Endothelial cell of umbilical vein (primary cell): Measurements from ENCODE around the gene ADGRB2. TPM values are rescaled to one million over a fixed set of nuclear protein-coding genes. Genes with fewer than 3 reads are reported as not detected.

Experiments used
- BruUV-seq: library from RNA; stranded (reverse); fragments of 400-500 nt; replicated peaks from 2 replicates; lab custom pipeline; 2021; lab: Mats Ljungman, UMichigan
- CTCF ChIA-PET: fragments of 300-600, 350-600 bp; sonication (Branson Sonifier 250); formaldehyde crosslinking; loops from one replicate; lab custom pipeline; 2021; ENCODE audit warnings: antibody characterized with exemption, inconsistent platforms; lab: Charles Lee
- POLR2A ChIA-PET: fragments of 300-600, 350-600 bp; sonication (Branson Sonifier 250); formaldehyde crosslinking; loops from one replicate; lab custom pipeline; 2021; ENCODE audit warnings: antibody characterized with exemption, inconsistent platforms; lab: Charles Lee
- DNase-seq: peaks from one replicate; pipeline ENCODE4 v3.0.0-alpha.2; 2011; ENCODE audit warnings: low read depth, low spot score
- FAIRE-seq: peaks from 2 replicates; lab custom pipeline; 2011; peaks lifted over from hg19 to GRCh38; lab: Jason Lieb, UNC
- H2AFZ ChIP-seq: 2 replicates; pipeline ENCODE4 v1.6.0; 2012; ENCODE audit warnings: low read depth, low read length, control low read depth, inconsistent platforms
- H3K27ac ChIP-seq: 2 replicates; pipeline ENCODE4 v1.5.1; 2011; ENCODE audit warnings: low read depth, mild to moderate bottlenecking, control low read depth, low read length, moderate library complexity; ENCODE audit not compliant: insufficient read depth
- H3K27me3 ChIP-seq, 2 experiments: 2 replicates each; pipeline versions ENCODE4 v1.6.0 to v1.6.1; 2011; ENCODE audit warnings: low read length in 2 of 2, mixed read lengths in 1 of 2; ENCODE audit not compliant: control insufficient read depth in 2 of 2, insufficient read depth in 2 of 2
- H3K36me3 ChIP-seq, 2 experiments: 2 replicates in 1 of 2; 3 replicates in 1 of 2; pipeline ENCODE4 v1.5.1; 2011; ENCODE audit warnings: low read length in 2 of 2, mild to moderate bottlenecking in 1 of 2, moderate library complexity in 1 of 2; ENCODE audit not compliant: control insufficient read depth in 2 of 2, insufficient read depth in 2 of 2; ENCODE audit errors: extremely low read depth in 1 of 2
- H3K4me1 ChIP-seq: 3 replicates; pipeline ENCODE4 v1.5.1; 2011; ENCODE audit warnings: mild to moderate bottlenecking, low read length; ENCODE audit not compliant: control insufficient read depth, insufficient read depth; ENCODE audit errors: extremely low read depth
- H3K4me2 ChIP-seq: 2 replicates; pipeline ENCODE4 v1.6.1; 2011; ENCODE audit warnings: low read length, control low read depth, mixed read lengths; ENCODE audit not compliant: insufficient read depth
- H3K4me3 ChIP-seq, 3 experiments: fragments of 200-600 bp in 1 of 3; sonication (generic), shearing (Covaris generic) in 1 of 3; replicated peaks in 1 of 3; 2 replicates each; pipeline ENCODE4 v1.5.1; 2011 to 2016; ENCODE audit warnings: control low read depth in 3 of 3, low read length in 3 of 3, mild to moderate bottlenecking in 2 of 3, inconsistent platforms in 1 of 3, low read depth in 1 of 3, moderate library complexity in 1 of 3; ENCODE audit not compliant: insufficient read depth in 1 of 3
- H3K79me2 ChIP-seq: 2 replicates; pipeline ENCODE4 v1.6.0; 2012; ENCODE audit warnings: low read length, inconsistent platforms; ENCODE audit not compliant: control insufficient read depth, insufficient read depth
- H3K9ac ChIP-seq: replicated peaks from 2 replicates; pipeline ENCODE3; 2011; ENCODE audit warnings: low read length, control low read depth; ENCODE audit not compliant: insufficient read depth; ENCODE audit errors: extremely low read depth
- H3K9me1 ChIP-seq: replicated peaks from 3 replicates; pipeline ENCODE4 v1.6.0; 2011; ENCODE audit warnings: mild to moderate bottlenecking, low read length; ENCODE audit not compliant: control insufficient read depth, insufficient read depth; ENCODE audit errors: extremely low read depth
- H3K9me3 ChIP-seq: replicated peaks from 2 replicates; pipeline ENCODE4 v1.5.1; 2012; ENCODE audit warnings: low read length, inconsistent platforms; ENCODE audit not compliant: control insufficient read depth, insufficient read depth
- H4K20me1 ChIP-seq: replicated peaks from 2 replicates; pipeline ENCODE3; 2011; ENCODE audit warnings: mild to moderate bottlenecking, low read length; ENCODE audit not compliant: control insufficient read depth, insufficient read depth; ENCODE audit errors: extremely low read depth
- CTCF ChIP-seq, 2 donors: IDR thresholded peaks; 1 replicate in 1 of 2; 2 replicates in 1 of 2; pipeline ENCODE4 v1.5.1; 2011; ENCODE audit warnings: low read length in 2 of 2, mild to moderate bottlenecking in 2 of 2, moderate library complexity in 2 of 2, control low read depth in 1 of 2, inconsistent platforms in 1 of 2, low read depth in 1 of 2; ENCODE audit not compliant: insufficient read depth in 1 of 2; ENCODE audit errors: extremely low read depth in 1 of 2
- EZH2 ChIP-seq: IDR thresholded peaks from 2 replicates; pipeline ENCODE4 v1.6.1; 2012; ENCODE audit warnings: borderline replicate concordance, low read depth, mild to moderate bottlenecking, moderate library complexity, low read length, inconsistent platforms; ENCODE audit not compliant: severe bottlenecking
- FOS ChIP-seq: IDR thresholded peaks from 2 replicates; pipeline ENCODE4 v1.6.1; 2011; ENCODE audit warnings: mild to moderate bottlenecking, low read length, moderate library complexity, borderline replicate concordance; ENCODE audit not compliant: insufficient read depth
- GATA2 ChIP-seq: IDR thresholded peaks from 2 replicates; pipeline ENCODE4 v1.7.0; 2011; ENCODE audit warnings: low read depth, mild to moderate bottlenecking, moderate library complexity, mixed read lengths, low read length; ENCODE audit not compliant: insufficient read length, insufficient read depth
- JUN ChIP-seq: IDR thresholded peaks from 2 replicates; pipeline ENCODE4 v1.6.1; 2011; ENCODE audit warnings: borderline replicate concordance, low read depth; ENCODE audit not compliant: insufficient read length, insufficient read depth
- MAX ChIP-seq: IDR thresholded peaks from 2 replicates; pipeline ENCODE4 v1.6.1; 2011; ENCODE audit not compliant: insufficient read depth, insufficient read length
- MYC ChIP-seq: IDR thresholded peaks from one replicate; pipeline ENCODE4 v1.6.1; 2011; ENCODE audit warnings: mild to moderate bottlenecking, low read depth, low read length
- POLR2A ChIP-seq: IDR thresholded peaks from 2 replicates; pipeline ENCODE4 v1.6.1; 2012; ENCODE audit warnings: low read depth, mild to moderate bottlenecking, control low read depth, low read length
- POLR2AphosphoS5 ChIP-seq: IDR thresholded peaks from 2 replicates; pipeline ENCODE4 v1.6.1; 2012; ENCODE audit warnings: low read depth, mild to moderate bottlenecking, control low read depth, low read length, moderate library complexity; ENCODE audit not compliant: insufficient read depth
- dilution Hi-C: fragments of 300-500 bp; cut with MboI; formaldehyde crosslinking; loops from one replicate; pipeline ENCODE4 v1.15.0; 2019; ENCODE audit warnings: low sequenced_read_pairs; ENCODE audit not compliant: extremely low pct_ligation_motif_present
- intact Hi-C: fragments of 100-400 bp; cut with micrococcal nuclease; formaldehyde crosslinking; loops from one replicate; pipeline ENCODE4 v1.10.0; 2022
- microRNA-seq: library from miRNA; unstranded; fragments of <30 nt; microRNA quantifications from one replicate; pipeline ENCODE4 v1.2.0, GENCODE V29; 2021; ENCODE audit warnings: borderline number of aligned reads, borderline replicate concordance
- polyA plus RNA-seq, 4 experiments: library from polyadenylated mRNA; depleted of rRNA in 3 of 4; stranded (reverse) in 3 of 4; unstranded in 1 of 4; fragments of >200 nt; gene quantifications; 2 replicates each; pipeline versions ENCODE4 v1.2.1 to v1.2.3, GENCODE V29; 2011 to 2012; ENCODE audit warnings: missing spikeins in 1 of 4
- small RNA-seq: library from RNA; depleted of rRNA; stranded (forward); fragments of <200 nt; gene quantifications from one replicate; pipeline ENCODE3, GENCODE V24; 2012; ENCODE audit warnings: low replicate concordance, low read depth; ENCODE audit not compliant: insufficient read depth, insufficient read length
- total RNA-seq: library from RNA; stranded (reverse); gene quantifications from 2 replicates; pipeline ENCODE4 v1.2.3, GENCODE V29; 2021

Gene ADGRB2
- total and polyA plus RNA-seq, 2 donors (not counting 3 experiments of a cell fraction or from before 2014, with no cell fraction given), result 1.3 to 1.5 TPM

- FAIRE-seq (no peak), DNase-seq (no peak)
- Histone ChIP-seq H3K36me3 (no peaks in the 10 kb centered on the region), H2AFZ (no peak overlapping the region), H3K9me3 (no peaks in the 10 kb centered on the region), H3K4me2 (no peak overlapping the region), H3K27me3 (no peaks in the 10 kb centered on the region), H3K4me1 (peaks cover 16% of the 10 kb centered on the region), H4K20me1 (no peaks in the 10 kb centered on the region), H3K9ac (no peak overlapping the region), H3K4me3 (no peak overlapping the region), H3K79me2 (no peaks in the 10 kb centered on the region), H3K27ac (no peak overlapping the region), H3K9me1 (no peaks in the 10 kb centered on the region)
- dilution Hi-C loops, result no loop called here
- intact Hi-C loops, result no loop called here
- TF ChIP-seq FOS (no peak), JUN (no peak), POLR2AphosphoS5 (no peak), MAX (no peak), CTCF (IDR thresholded peaks at IDR 0.05; ENCODE audit: extremely low read depth in 1 of 2, insufficient read depth in 1 of 2, low read depth in 1 of 2, low read length in 2 of 2) (no peak), MYC (no peak), POLR2A (no peak), EZH2 (no peak), GATA2 (no peak)
- BruUV-seq, result no TSS peak
- POLR2A ChIA-PET, result no interaction called here
- CTCF ChIA-PET, result interaction anchor here (1.2 to 1.5 kb wide), 3 partner anchors 13 to 38 kb away, joined by 3 to 5 read pairs (median 5); no protein-coding TSS in a partner anchor
Observed at GRCh38 chr1:31677401-31677800, 86.7 kb downstream of the ADGRB2 start.

Small RNA genes within 50 kb of the gene (microRNA-seq; reads per million reads assigned to microRNA genes)
- gene MIR4254, result not detected

Small RNA genes within 50 kb of the gene (small RNA-seq; reads per million reads assigned to genes)
- not detected for gene MIR4254

Other genes with a start within 250 kb of the ADGRB2 start
- gene TINAGL1, start 187.8 kb downstream of the ADGRB2 start, total RNA-seq, result 298 and 312 TPM in 2 replicates
- 477 and 555 TPM in 2 replicates for gene TINAGL1, start 187.8 kb downstream of the ADGRB2 start, polyA plus RNA-seq
- 0.93 and 1.4 TPM in 2 replicates for gene HCRTR1, start 146.7 kb downstream of the ADGRB2 start, total RNA-seq
- gene HCRTR1, start 146.7 kb downstream of the ADGRB2 start, polyA plus RNA-seq, result 1.3 and 1.5 TPM in 2 replicates
- gene PEF1, start 119.5 kb downstream of the ADGRB2 start, total RNA-seq, result 66.5 and 73.3 TPM in 2 replicates
- gene PEF1, start 119.5 kb downstream of the ADGRB2 start, polyA plus RNA-seq, result 149 and 161 TPM in 2 replicates
- 1.2 and 2.7 TPM in 2 replicates for gene COL16A1, start 60.3 kb downstream of the ADGRB2 start, total RNA-seq
- 0.68 and 0.75 TPM in 2 replicates for gene COL16A1, start 60.3 kb downstream of the ADGRB2 start, polyA plus RNA-seq
- gene SPOCD1, start 51.7 kb upstream of the ADGRB2 start, total RNA-seq, result 0.27 and 24.9 TPM in 2 replicates
- gene SPOCD1, start 51.7 kb upstream of the ADGRB2 start, polyA plus RNA-seq, result 33.0 and 40.1 TPM in 2 replicates
- 172 and 184 TPM in 2 replicates for gene PTP4A2, start 174.0 kb upstream of the ADGRB2 start, total RNA-seq
- 44.4 and 74.1 TPM in 2 replicates for gene PTP4A2, start 174.0 kb upstream of the ADGRB2 start, polyA plus RNA-seq
- 185 and 194 TPM in 2 replicates for gene KHDRBS1, start 249.5 kb upstream of the ADGRB2 start, total RNA-seq
- gene KHDRBS1, start 249.5 kb upstream of the ADGRB2 start, polyA plus RNA-seq, result 26.3 and 43.4 TPM in 2 replicates